Measurements from ENCODE around the gene DGCR6L.
"Not testable (repeated sequence)": the region's sequence is repeated elsewhere in the genome, so short reads cannot be mapped to it uniquely, and the experiment has no call there.

Gene DGCR6L
- long read RNA-seq, transcript DGCR6L-203 (4 exons, 935 nt) = minor isoform, 15 of 216 reads
- long read RNA-seq, transcript DGCR6L-201 (5 exons, 1,154 nt) = major isoform, 181 of 216 reads
- long read RNA-seq, partial matches to known transcripts = 9 of 216 reads
- long read RNA-seq, other reads (novel, unspliced or antisense) = 11 of 216 reads

DNA sequence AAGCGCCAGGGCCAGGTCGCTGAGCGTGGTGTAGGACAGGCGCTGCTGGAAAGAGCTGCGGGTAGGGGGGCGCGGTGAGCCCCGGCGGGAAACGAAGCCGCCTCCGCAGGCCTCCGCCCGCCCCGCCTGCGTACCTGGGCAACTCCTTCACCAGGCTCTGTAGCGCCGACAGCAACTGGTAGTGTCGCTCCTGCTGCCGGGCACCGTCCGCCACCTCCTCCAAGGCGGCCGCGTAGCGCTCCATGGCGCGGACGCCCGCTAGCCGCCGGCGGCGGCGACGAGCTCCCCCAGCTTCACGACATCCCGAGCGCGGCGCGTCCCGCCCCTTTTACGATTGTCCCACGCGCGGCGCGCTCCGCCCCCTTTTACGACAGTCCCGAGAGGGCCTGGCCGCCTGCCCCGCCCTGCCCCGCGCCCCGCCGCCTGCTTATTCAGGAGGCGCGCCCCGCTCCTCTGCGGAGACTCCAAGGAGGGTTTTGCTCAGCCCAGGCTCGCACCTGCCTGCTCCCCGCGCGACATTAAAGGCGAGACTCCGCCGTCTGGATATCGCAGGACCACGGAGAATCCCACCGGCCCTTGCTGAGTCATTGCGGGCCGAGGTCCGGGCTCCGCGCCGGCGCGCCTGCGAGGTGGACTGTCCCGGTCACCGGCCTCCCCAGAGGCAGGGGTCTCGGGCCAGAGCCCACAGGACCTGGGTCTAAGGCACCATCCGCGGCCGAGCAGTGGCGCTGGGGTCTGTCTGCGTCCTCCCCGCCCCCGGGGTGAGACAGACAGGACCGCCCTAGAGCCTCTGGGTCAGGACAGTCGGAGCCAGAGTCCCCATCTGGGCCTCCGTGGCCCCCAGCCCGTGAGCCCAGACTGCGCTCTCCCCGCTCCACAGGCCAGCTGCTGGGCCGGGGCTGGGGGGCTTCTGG is at the start of gene DGCR6L:
TSS of gene DGCR6L (minus strand) at position 316 of the 914 bp plus-strand sequence. CDS start at position 244, 72 bp downstream.
- Histone ChIP-seq H3K4me3 (replicated peaks; ENCODE audit: insufficient read depth, low read length) (peak within 1 kb of the TSS; percentile 94), H3K27ac (replicated peaks) (peak within 1 kb of the TSS; percentile 76), H3K27me3 (ENCODE audit: insufficient read depth, poor library complexity, severe bottlenecking) (no peaks in the 10 kb centered on the region)
- TF ChIP-seq REST (IDR thresholded peaks at IDR 0.05; ENCODE audit: insufficient replicate concordance, low read depth) (no peak), GABPA (IDR thresholded peaks at IDR 0.05; ENCODE audit: low read depth) (no peak), SPI1 (IDR thresholded peaks at IDR 0.05; ENCODE audit: borderline replicate concordance, low read depth) (no peak), POLR2AphosphoS5 (IDR thresholded peaks at IDR 0.05; ENCODE audit: low read depth) (peak; percentile 44; the same call in 1 of the 2 replicates)
- TF ChIP-seq, protein P1, sequence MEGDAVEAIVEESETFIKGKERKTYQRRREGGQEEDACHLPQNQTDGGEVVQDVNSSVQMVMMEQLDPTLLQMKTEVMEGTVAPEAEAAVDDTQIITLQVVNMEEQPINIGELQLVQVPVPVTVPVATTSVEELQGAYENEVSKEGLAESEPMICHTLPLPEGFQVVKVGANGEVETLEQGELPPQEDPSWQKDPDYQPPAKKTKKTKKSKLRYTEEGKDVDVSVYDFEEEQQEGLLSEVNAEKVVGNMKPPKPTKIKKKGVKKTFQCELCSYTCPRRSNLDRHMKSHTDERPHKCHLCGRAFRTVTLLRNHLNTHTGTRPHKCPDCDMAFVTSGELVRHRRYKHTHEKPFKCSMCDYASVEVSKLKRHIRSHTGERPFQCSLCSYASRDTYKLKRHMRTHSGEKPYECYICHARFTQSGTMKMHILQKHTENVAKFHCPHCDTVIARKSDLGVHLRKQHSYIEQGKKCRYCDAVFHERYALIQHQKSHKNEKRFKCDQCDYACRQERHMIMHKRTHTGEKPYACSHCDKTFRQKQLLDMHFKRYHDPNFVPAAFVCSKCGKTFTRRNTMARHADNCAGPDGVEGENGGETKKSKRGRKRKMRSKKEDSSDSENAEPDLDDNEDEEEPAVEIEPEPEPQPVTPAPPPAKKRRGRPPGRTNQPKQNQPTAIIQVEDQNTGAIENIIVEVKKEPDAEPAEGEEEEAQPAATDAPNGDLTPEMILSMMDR (IDR thresholded peaks at IDR 0.05; ENCODE audit: insufficient read depth, low read length) = no peak
- DNase-seq (ENCODE audit: low read depth in 1 of 2, low spot score in 1 of 2) = peak; percentile 93 to 96

DNA sequence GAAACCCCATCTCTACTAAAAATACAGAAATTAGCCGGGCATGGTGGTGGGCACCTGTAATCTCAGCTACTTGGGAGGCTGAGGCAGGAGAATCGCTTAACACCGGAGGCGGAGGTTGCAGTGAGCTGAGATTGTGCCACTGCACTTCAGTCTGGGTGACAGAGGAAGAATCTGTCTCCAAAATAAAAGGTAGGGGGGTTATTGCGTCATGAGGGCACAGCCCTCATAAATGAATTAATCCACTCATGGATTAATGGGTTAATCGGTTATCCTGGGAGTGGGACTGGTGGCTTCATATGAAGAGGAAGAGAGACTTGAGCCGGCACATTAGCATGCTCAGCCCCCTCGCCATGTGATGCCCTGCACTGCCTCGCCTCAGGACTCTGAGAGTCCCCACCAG is 49.0 kb upstream of the DGCR6L start:
- not testable (repeated sequence) for H3K4me3 ChIP-seq (replicated peaks; ENCODE audit: insufficient read depth, low read length); H3K27ac ChIP-seq (replicated peaks); DNase-seq (ENCODE audit: low read depth in 1 of 2, low spot score in 1 of 2); H3K27me3 ChIP-seq (ENCODE audit: insufficient read depth, poor library complexity, severe bottlenecking)

DNA sequence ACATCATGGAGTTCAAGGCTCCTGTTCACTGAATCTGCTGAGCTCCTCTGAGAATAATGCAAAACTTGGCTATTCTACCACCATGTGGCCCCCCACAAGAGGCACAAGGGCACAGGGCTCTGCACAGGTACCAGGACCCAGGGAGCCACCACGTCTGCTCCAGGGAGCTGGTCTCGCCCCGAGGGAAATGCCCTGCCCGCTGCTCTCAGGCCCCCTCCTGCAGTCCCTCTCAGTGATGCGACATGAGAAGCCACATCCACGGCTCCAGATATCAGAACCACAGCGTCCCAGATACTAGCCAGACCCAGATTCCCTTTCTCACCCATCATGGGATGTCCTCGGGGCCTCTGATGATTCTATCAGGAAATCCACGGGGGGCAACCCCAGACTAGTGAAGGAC is 47.0 kb upstream of the DGCR6L start:
- H3K4me3 ChIP-seq (replicated peaks; ENCODE audit: insufficient read depth, low read length); H3K27me3 ChIP-seq (ENCODE audit: insufficient read depth, poor library complexity, severe bottlenecking); DNase-seq (ENCODE audit: low read depth in 1 of 2, low spot score in 1 of 2); H3K27ac ChIP-seq (replicated peaks): not testable (repeated sequence)

DNA sequence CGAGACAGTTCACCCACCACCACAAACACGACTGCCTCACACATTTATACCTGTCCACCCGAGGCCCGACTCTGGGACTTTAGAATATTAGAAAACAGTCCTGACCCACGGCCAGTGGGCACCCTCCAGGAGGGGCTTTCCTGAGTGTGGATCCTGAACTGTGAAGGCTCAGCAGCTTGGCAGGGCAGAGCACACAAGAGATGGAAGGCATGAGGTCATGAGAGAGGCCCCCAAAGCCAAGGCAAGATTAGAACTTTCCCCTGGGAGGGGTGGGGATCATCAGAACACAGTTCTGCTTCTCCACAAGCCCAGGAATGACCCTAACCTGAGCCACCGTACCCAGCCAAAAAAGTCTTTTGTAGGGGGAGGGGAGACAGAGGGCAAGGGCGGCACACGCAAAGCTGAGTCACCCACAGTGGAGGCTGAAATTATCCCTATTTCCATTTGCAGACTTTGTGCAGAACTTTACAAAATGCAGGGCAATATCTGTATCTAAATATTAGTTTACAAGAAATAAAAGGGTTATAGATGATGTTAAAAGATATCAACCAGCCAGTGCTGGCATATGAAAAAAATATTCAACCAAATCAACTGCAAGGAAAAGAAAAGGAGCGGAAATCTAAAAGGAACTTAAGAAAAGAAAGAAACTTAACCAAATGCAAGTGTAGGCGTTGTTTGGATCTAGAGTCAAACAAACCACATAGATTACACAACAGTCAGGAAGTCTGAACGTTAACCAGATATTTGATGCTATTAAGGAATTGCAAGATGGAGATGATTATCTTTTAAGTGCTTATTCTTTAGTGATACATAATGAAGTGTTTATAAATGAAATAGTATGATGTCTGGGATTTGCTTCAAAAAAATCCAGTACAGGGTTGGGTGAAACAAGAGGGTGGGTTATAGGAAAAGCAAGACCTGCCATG is 44.7 kb upstream of the DGCR6L start:
- peak overlapping the region; percentile 78 for H3K27ac ChIP-seq (replicated peaks)
- H3K4me3 ChIP-seq (replicated peaks; ENCODE audit: insufficient read depth, low read length); H3K27me3 ChIP-seq (ENCODE audit: insufficient read depth, poor library complexity, severe bottlenecking): not testable (repeated sequence)
- peak; percentile 35 to 37 for DNase-seq (ENCODE audit: low read depth in 1 of 2, low spot score in 1 of 2)

GRCh38 chr22:20362403-20362802 is 42.5 kb upstream of the DGCR6L start:
- not testable (repeated sequence) for DNase-seq (ENCODE audit: low read depth in 1 of 2, low spot score in 1 of 2); H3K27ac ChIP-seq (replicated peaks); H3K4me3 ChIP-seq (replicated peaks; ENCODE audit: insufficient read depth, low read length); H3K27me3 ChIP-seq (ENCODE audit: insufficient read depth, poor library complexity, severe bottlenecking)

GRCh38 chr22:20361752-20362229 is 41.9 kb upstream of the DGCR6L start:
- H3K27ac ChIP-seq (replicated peaks); H3K27me3 ChIP-seq (ENCODE audit: insufficient read depth, poor library complexity, severe bottlenecking); DNase-seq (ENCODE audit: low read depth in 1 of 2, low spot score in 1 of 2); H3K4me3 ChIP-seq (replicated peaks; ENCODE audit: insufficient read depth, low read length): not testable (repeated sequence)

GRCh38 chr22:20360866-20361751 is 41.2 kb upstream of the DGCR6L start:
- DNase-seq (ENCODE audit: low read depth in 1 of 2, low spot score in 1 of 2); H3K27me3 ChIP-seq (ENCODE audit: insufficient read depth, poor library complexity, severe bottlenecking); H3K27ac ChIP-seq (replicated peaks); H3K4me3 ChIP-seq (replicated peaks; ENCODE audit: insufficient read depth, low read length): not testable (repeated sequence)

- not testable (repeated sequence) for H3K4me3 ChIP-seq (replicated peaks; ENCODE audit: insufficient read depth, low read length); H3K27me3 ChIP-seq (ENCODE audit: insufficient read depth, poor library complexity, severe bottlenecking); DNase-seq (ENCODE audit: low read depth in 1 of 2, low spot score in 1 of 2); H3K27ac ChIP-seq (replicated peaks)
Measured at GRCh38 chr22:20360261-20360660, 40.4 kb upstream of the DGCR6L start.

DNA sequence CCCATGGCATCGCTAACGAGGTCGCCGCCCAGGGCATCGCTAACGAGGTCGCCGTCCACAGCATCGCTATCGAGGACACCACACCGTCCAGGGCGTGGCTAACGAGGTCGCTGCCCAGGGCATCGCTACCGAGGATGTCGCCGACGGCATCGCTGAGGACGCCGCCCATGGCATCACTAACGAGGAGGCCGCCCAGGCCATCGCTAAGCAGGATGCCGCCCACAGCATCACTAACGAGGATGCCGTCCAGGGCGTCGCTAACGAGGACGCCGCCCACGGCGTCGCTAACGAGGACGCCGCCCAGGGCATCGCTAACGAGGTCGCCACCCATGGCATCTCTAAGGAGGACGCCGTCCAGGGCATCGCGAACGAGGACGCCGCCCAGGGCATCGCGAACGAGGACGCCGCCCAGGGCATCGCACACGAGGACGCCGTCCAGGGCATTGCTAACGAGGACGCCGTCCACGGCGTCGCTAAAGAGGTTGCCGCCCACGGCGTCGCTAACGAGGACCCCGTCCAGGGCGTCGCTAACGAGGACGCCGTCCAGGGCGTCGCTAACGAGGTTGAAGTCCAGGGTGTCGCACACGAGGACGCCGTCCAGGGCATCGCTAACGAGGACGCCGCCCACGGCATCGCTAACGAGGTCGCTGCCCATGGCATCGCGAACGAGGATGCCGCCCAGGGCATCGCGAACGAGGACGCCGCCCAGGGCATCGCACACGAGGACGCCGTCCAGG is 38.8 kb upstream of the DGCR6L start:
- not testable (repeated sequence) for DNase-seq (ENCODE audit: low read depth in 1 of 2, low spot score in 1 of 2); H3K27me3 ChIP-seq (ENCODE audit: insufficient read depth, poor library complexity, severe bottlenecking)

More for the DNA sequence above, 38.8 kb upstream of the DGCR6L start:
- not testable (repeated sequence) for H3K4me3 ChIP-seq (replicated peaks; ENCODE audit: insufficient read depth, low read length); H3K27ac ChIP-seq (replicated peaks)

All from HL-60 (cell line).